Measurements from ENCODE around the gene ATPAF1. TPM values are rescaled to one million over a fixed set of nuclear protein-coding genes. Genes with fewer than 3 reads are reported as not detected.
"Not testable (repeated sequence)": the region's sequence is repeated elsewhere in the genome, so short reads cannot be mapped to it uniquely, and the experiment has no call there.

The ATPAF1 gene
- total and polyA plus RNA-seq, 2 donors (not counting 1 experiment from before 2014, with no cell fraction given), result 65.6 to 72.1 TPM

GRCh38 chr1:46670134-46670533, 2.0 kb upstream of the ATPAF1 start:
- Histone ChIP-seq H3K36me3 (ENCODE audit: control insufficient read depth, insufficient read depth, low read length) (no peaks in the 10 kb centered on the region), H3K9me3 (ENCODE audit: control insufficient read depth, insufficient read depth, low read depth, low read length) (no peaks in the 10 kb centered on the region), H3K4me3 (replicated peaks in 1 of 4; ENCODE audit: control extremely low read depth in 1 of 4, insufficient read depth in 1 of 4, low read depth in 3 of 4, low read length in 4 of 4) (no peak overlapping the region), H3K27me3 (ENCODE audit: control insufficient read depth, insufficient read depth, low read length) (no peaks in the 10 kb centered on the region), H2AFZ (ENCODE audit: low read length) (no peak overlapping the region), H4K20me1 (ENCODE audit: control insufficient read depth, extremely low read depth, insufficient read depth, low read length) (no peaks in the 10 kb centered on the region), H3K4me2 (ENCODE audit: extremely low read depth, insufficient read depth, low read length) (no peak overlapping the region), H3K27ac (ENCODE audit: insufficient read depth, low read length) (no peak overlapping the region), H3K9ac (ENCODE audit: insufficient read depth, low read length) (no peak overlapping the region), H3K4me1 (ENCODE audit: control insufficient read depth, extremely low read depth, insufficient read depth, low read length) (peaks cover 2% of the 10 kb centered on the region), H3K79me2 (ENCODE audit: control insufficient read depth, insufficient read depth, low read length) (peaks cover 8% of the 10 kb centered on the region)
- no peak for DNase-seq (ENCODE audit: low read depth in 2 of 2)
- TF ChIP-seq, protein P1, sequence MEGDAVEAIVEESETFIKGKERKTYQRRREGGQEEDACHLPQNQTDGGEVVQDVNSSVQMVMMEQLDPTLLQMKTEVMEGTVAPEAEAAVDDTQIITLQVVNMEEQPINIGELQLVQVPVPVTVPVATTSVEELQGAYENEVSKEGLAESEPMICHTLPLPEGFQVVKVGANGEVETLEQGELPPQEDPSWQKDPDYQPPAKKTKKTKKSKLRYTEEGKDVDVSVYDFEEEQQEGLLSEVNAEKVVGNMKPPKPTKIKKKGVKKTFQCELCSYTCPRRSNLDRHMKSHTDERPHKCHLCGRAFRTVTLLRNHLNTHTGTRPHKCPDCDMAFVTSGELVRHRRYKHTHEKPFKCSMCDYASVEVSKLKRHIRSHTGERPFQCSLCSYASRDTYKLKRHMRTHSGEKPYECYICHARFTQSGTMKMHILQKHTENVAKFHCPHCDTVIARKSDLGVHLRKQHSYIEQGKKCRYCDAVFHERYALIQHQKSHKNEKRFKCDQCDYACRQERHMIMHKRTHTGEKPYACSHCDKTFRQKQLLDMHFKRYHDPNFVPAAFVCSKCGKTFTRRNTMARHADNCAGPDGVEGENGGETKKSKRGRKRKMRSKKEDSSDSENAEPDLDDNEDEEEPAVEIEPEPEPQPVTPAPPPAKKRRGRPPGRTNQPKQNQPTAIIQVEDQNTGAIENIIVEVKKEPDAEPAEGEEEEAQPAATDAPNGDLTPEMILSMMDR (conservative IDR thresholded peaks at IDR 0.05 in 1 of 2, IDR thresholded peaks at IDR 0.05 in 1 of 2; ENCODE audit: low read depth in 1 of 2, low read length in 2 of 2), result no peak
- TF ChIP-seq EZH2 (IDR thresholded peaks at IDR 0.05; ENCODE audit: low read length, missing control alignments), result no peak

DNA sequence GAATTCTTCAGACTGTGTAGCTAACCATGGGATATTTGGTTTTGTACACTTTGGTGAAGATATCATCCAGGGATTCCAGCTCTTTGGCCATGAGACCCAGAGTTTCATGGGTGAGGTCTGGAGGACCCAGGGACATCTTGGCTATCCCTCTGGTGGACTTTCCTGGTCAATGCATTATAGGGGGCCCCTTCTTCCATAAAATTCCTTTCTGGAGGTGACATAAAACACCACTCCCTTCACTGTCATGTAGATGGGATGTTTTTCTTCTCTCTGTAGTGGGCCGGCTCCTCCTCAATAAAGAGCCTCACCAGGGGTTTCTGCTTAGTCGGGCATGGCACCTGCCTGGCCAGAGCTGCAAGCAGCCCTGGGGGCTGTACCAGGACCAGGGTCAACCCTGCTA, 2.2 kb downstream of the ATPAF1 start:
- TF ChIP-seq, protein P1 (conservative IDR thresholded peaks at IDR 0.05 in 1 of 2, IDR thresholded peaks at IDR 0.05 in 1 of 2; ENCODE audit: low read depth in 1 of 2, low read length in 2 of 2), result no peak
- TF ChIP-seq EZH2 (IDR thresholded peaks at IDR 0.05; ENCODE audit: low read length, missing control alignments), result no peak
- H3K9ac ChIP-seq (ENCODE audit: insufficient read depth, low read length), result no peak overlapping the region
- peaks cover 2% of the 10 kb centered on the region for H3K4me1 ChIP-seq (ENCODE audit: control insufficient read depth, extremely low read depth, insufficient read depth, low read length)
- H3K27me3 ChIP-seq (ENCODE audit: control insufficient read depth, insufficient read depth, low read length), result no peaks in the 10 kb centered on the region
- no peak overlapping the region for H3K4me2 ChIP-seq (ENCODE audit: extremely low read depth, insufficient read depth, low read length)
- H4K20me1 ChIP-seq (ENCODE audit: control insufficient read depth, extremely low read depth, insufficient read depth, low read length), result no peaks in the 10 kb centered on the region
- no peak overlapping the region for H3K4me3 ChIP-seq (replicated peaks in 1 of 4; ENCODE audit: control extremely low read depth in 1 of 4, insufficient read depth in 1 of 4, low read depth in 3 of 4, low read length in 4 of 4)
- no peak overlapping the region for H3K27ac ChIP-seq (ENCODE audit: insufficient read depth, low read length)
- H3K36me3 ChIP-seq (ENCODE audit: control insufficient read depth, insufficient read depth, low read length), result no peaks in the 10 kb centered on the region
- peaks cover 8% of the 10 kb centered on the region for H3K79me2 ChIP-seq (ENCODE audit: control insufficient read depth, insufficient read depth, low read length)
- no peak overlapping the region for H2AFZ ChIP-seq (ENCODE audit: low read length)
- no peaks in the 10 kb centered on the region for H3K9me3 ChIP-seq (ENCODE audit: control insufficient read depth, insufficient read depth, low read depth, low read length)
- no peak for DNase-seq (ENCODE audit: low read depth in 2 of 2)

DNA sequence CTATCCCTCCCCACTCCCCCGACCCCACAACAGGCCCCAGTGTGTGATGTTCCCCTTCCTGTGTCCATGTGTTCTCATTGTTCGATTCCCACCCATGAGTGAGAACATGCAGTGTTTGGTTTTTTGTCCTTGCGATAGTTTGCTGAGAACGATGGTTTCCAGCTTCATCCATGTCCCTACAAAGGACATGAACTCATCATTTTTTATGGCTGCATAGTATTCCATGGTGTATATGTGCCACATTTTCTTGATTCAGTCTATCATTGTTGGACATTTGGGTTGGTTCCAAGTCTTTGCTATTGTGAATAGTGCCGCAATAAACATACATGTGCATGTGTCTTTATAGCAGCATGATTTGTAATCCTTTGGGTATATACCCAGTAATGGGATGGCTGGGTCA, 5.2 kb downstream of the ATPAF1 start:
- not testable (repeated sequence) for H3K27ac ChIP-seq (ENCODE audit: insufficient read depth, low read length); H3K4me1 ChIP-seq (ENCODE audit: control insufficient read depth, extremely low read depth, insufficient read depth, low read length); H2AFZ ChIP-seq (ENCODE audit: low read length); H3K9me3 ChIP-seq (ENCODE audit: control insufficient read depth, insufficient read depth, low read depth, low read length); H3K36me3 ChIP-seq (ENCODE audit: control insufficient read depth, insufficient read depth, low read length); H3K79me2 ChIP-seq (ENCODE audit: control insufficient read depth, insufficient read depth, low read length); H3K27me3 ChIP-seq (ENCODE audit: control insufficient read depth, insufficient read depth, low read length); H3K4me3 ChIP-seq (replicated peaks in 1 of 4; ENCODE audit: control extremely low read depth in 1 of 4, insufficient read depth in 1 of 4, low read depth in 3 of 4, low read length in 4 of 4); H3K4me2 ChIP-seq (ENCODE audit: extremely low read depth, insufficient read depth, low read length); DNase-seq (ENCODE audit: low read depth in 2 of 2); H4K20me1 ChIP-seq (ENCODE audit: control insufficient read depth, extremely low read depth, insufficient read depth, low read length); H3K9ac ChIP-seq (ENCODE audit: insufficient read depth, low read length)

GRCh38 chr1:46660116-46660515, 8.0 kb downstream of the ATPAF1 start:
- H3K27ac ChIP-seq (ENCODE audit: insufficient read depth, low read length); DNase-seq (ENCODE audit: low read depth in 2 of 2); H3K4me1 ChIP-seq (ENCODE audit: control insufficient read depth, extremely low read depth, insufficient read depth, low read length); H3K79me2 ChIP-seq (ENCODE audit: control insufficient read depth, insufficient read depth, low read length); H3K9ac ChIP-seq (ENCODE audit: insufficient read depth, low read length); H4K20me1 ChIP-seq (ENCODE audit: control insufficient read depth, extremely low read depth, insufficient read depth, low read length); H3K27me3 ChIP-seq (ENCODE audit: control insufficient read depth, insufficient read depth, low read length); H3K4me2 ChIP-seq (ENCODE audit: extremely low read depth, insufficient read depth, low read length); H3K9me3 ChIP-seq (ENCODE audit: control insufficient read depth, insufficient read depth, low read depth, low read length); H2AFZ ChIP-seq (ENCODE audit: low read length); H3K36me3 ChIP-seq (ENCODE audit: control insufficient read depth, insufficient read depth, low read length); H3K4me3 ChIP-seq (replicated peaks in 1 of 4; ENCODE audit: control extremely low read depth in 1 of 4, insufficient read depth in 1 of 4, low read depth in 3 of 4, low read length in 4 of 4): not testable (repeated sequence)

All from fibroblast of lung (primary cell).